Tibial artery (tissue), 4 donors: ENCODE data around the gene LMAN1L.

Experiments
- DNase-seq, 2 donors: peaks; one replicate each; pipeline ENCODE4 v3.0.0-alpha.2; 2019
- H3K27ac ChIP-seq, 2 donors: fragments of 200-600 bp; sonication (generic) in 1 of 2; 1 replicate in 1 of 2; 2 replicates in 1 of 2; pipeline ENCODE4 v1.5.1; 2018 to 2019; ENCODE audit warnings: mild to moderate bottlenecking in 1 of 2
- H3K27me3 ChIP-seq, 2 donors: fragments of 200-600 bp; sonication (generic) in 1 of 2; one replicate each; pipeline versions ENCODE4 v1.5.1 to v1.6.0; 2016 to 2019
- H3K36me3 ChIP-seq, 3 donors: fragments of 200-600 bp; sonication (generic) in 2 of 3; one replicate each; pipeline ENCODE4 v1.5.1; 2016 to 2019; ENCODE audit warnings: mild to moderate bottlenecking in 2 of 3
- H3K4me1 ChIP-seq, 4 donors: fragments of 200-600 bp; sonication (generic) in 2 of 4; 1 replicate in 3 of 4; 2 replicates in 1 of 4; pipeline ENCODE4 v1.5.1; 2016 to 2019
- H3K4me3 ChIP-seq, 2 donors: fragments of 200-600 bp; sonication (generic) in 1 of 2; 1 replicate in 1 of 2; 2 replicates in 1 of 2; pipeline ENCODE4 v1.5.1; 2018 to 2019; ENCODE audit warnings: mild to moderate bottlenecking in 2 of 2
- H3K9me3 ChIP-seq, 3 donors: fragments of 200-600 bp; sonication (generic) in 1 of 3; one replicate each; pipeline ENCODE4 v1.5.1; 2016 to 2019
- CTCF ChIP-seq, 2 experiments: fragments of 200-600 bp in 1 of 2; fragments of 450-650 bp in 1 of 2; IDR thresholded peaks; one replicate each; pipeline ENCODE4 v1.5.1; 2017 to 2019; ENCODE audit warnings: antibody characterized with exemption in 2 of 2, mild to moderate bottlenecking in 1 of 2, moderate library complexity in 1 of 2
- intact Hi-C: fragments of 100-400 bp; cut with DNase I; formaldehyde crosslinking; loops from one replicate; pipeline ENCODE4 v1.15.0; 2023; ENCODE audit warnings: low total_unique reads

LMAN1L gene

GRCh38 chr15:74769463-74770025, 43.1 kb upstream of the LMAN1L start:
- H3K9me3 ChIP-seq, result no peaks in the 10 kb centered on the region
- no peak overlapping the region for H3K4me3 ChIP-seq
- H3K4me1 ChIP-seq, result peaks cover 0 to 16% (median 9%) of the 10 kb centered on the region in 4 donors
- no peak overlapping the region for H3K27ac ChIP-seq
- intact Hi-C loops, result loop anchor here (2.0 kb wide), 1 partner anchor 135 kb away; no protein-coding TSS in a partner anchor
- peaks cover 0 to 38% of the 10 kb centered on the region in 2 donors for H3K27me3 ChIP-seq
- DNase-seq, result no peak
- TF ChIP-seq CTCF (IDR thresholded peaks at IDR 0.05), result no peak
- H3K36me3 ChIP-seq, result no peaks in the 10 kb centered on the region

DNA sequence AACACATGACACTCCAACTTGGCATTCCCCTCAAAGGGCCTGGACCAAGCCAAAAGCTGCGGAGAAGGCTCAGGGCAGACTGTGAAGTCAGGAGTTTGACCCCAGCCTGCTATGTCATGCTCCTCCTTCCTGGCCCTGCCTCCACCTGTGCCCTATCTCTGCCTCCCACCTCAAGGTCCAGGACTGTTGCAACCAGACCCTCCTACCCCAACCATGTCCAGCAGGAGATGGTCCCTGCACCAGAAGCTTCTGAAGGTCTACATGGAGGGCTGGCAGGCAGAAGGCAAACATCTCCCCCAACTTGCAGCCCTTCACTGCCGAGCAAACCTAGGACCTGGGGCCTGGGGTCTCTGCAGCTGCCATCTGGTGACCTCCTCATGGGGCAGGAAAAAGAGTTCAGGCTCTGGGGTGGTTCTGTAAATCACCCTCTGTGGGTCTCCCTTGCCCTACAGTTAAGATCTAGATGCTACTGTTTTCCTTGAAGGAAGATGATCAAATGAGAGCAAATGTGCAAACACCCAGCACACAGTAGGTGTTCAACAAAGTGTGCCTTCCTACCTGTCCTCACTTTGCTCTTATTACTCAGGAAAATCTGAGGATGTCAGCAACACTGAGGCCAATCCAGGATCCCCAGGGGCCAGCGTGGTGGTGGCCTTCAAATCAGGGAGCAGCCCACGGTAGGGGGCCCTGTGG, 42.3 kb upstream of the LMAN1L start:
- H3K36me3 ChIP-seq, result no peaks in the 10 kb centered on the region
- intact Hi-C loops, result loop anchor here (2.0 kb wide), 1 partner anchor 136 kb away; no protein-coding TSS in a partner anchor
- no peak for DNase-seq
- no peak overlapping the region for H3K4me3 ChIP-seq
- peaks cover 0 to 38% of the 10 kb centered on the region in 2 donors for H3K27me3 ChIP-seq
- peaks cover 0 to 16% (median 9%) of the 10 kb centered on the region in 4 donors for H3K4me1 ChIP-seq
- H3K9me3 ChIP-seq, result no peaks in the 10 kb centered on the region
- H3K27ac ChIP-seq, result no peak overlapping the region
- TF ChIP-seq CTCF (IDR thresholded peaks at IDR 0.05), result no peak

GRCh38 chr15:74773329-74773728, 39.3 kb upstream of the LMAN1L start:
- no peaks in the 10 kb centered on the region for H3K9me3 ChIP-seq
- H3K4me1 ChIP-seq, result peaks cover 0 to 25% (median 9%) of the 10 kb centered on the region in 4 donors
- no peaks in the 10 kb centered on the region for H3K36me3 ChIP-seq
- DNase-seq, result no peak
- H3K4me3 ChIP-seq, result no peak overlapping the region
- intact Hi-C loops, result no loop called here
- no peak overlapping the region for H3K27ac ChIP-seq
- peaks cover 0 to 22% of the 10 kb centered on the region in 2 donors for H3K27me3 ChIP-seq
- TF ChIP-seq CTCF (IDR thresholded peaks at IDR 0.05), result no peak

DNA sequence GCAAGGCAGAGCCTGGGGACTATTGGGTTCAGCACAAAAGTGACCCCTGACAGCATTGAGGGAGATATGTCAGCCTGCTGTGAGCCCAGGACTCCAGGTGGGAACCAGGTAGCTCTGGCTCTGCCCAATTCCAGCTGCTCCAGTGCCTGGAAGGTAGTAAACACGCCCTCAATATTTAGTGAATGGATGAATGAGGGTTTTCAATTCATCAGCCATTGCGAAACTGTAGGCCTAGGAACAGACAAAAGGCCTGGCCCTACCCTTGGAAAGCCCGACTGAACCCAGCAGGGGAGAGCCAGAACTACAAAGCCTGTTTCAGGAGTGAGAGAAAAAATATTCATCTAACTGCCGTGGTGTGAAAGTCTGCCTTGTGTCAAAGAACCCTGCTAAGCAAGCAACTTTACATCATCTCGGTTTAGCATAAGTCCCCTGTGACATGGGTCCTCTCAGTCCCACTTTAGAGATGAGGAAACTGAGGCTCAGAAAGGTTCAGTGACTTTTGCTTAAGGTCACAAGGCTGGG, 38.8 kb upstream of the LMAN1L start:
- no peak for TF ChIP-seq CTCF (IDR thresholded peaks at IDR 0.05)
- no peak for DNase-seq
- no peak overlapping the region for H3K27ac ChIP-seq
- no peak overlapping the region for H3K4me3 ChIP-seq
- no peaks in the 10 kb centered on the region for H3K9me3 ChIP-seq
- H3K4me1 ChIP-seq, result peaks cover 0 to 20% (median 5%) of the 10 kb centered on the region in 4 donors
- H3K36me3 ChIP-seq, result no peaks in the 10 kb centered on the region
- intact Hi-C loops, result no loop called here
- H3K27me3 ChIP-seq, result peaks cover 0 to 18% of the 10 kb centered on the region in 2 donors

DNA sequence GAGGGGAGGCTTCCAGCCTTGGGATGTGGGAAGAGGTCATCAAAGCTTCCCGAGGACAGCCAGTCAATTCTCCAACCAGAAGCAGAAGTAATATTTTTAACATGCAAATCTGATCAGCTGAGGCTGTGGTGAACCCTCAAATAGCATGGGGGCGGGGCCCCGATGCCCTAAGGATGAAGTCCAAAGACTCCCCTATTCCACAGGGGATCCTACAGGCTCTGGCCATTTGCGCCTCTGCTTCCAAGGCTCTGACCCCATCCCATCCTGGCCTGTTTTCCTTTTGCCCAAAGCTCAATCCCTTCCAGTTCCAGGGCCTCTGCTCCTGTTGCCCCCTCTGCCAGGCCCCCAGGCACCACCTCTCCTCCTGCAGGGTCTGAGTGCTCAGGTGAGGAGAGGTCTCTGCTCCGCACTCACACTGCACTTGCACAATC, 37.5 kb upstream of the LMAN1L start:
- no peaks in the 10 kb centered on the region for H3K36me3 ChIP-seq
- DNase-seq, result no peak
- no peak overlapping the region for H3K4me3 ChIP-seq
- H3K27me3 ChIP-seq, result peaks cover 0 to 8% of the 10 kb centered on the region in 2 donors
- peaks cover 0 to 20% (median 4%) of the 10 kb centered on the region in 4 donors for H3K4me1 ChIP-seq
- TF ChIP-seq CTCF (IDR thresholded peaks at IDR 0.05), result no peak
- no peaks in the 10 kb centered on the region for H3K9me3 ChIP-seq
- intact Hi-C loops, result loop anchor here (5.0 kb wide), 1 partner anchor 177 kb away; no protein-coding TSS in a partner anchor
- no peak overlapping the region for H3K27ac ChIP-seq
